Central memory CD8-positive, alpha-beta T cell (primary cell): ENCODE measurements around the gene PTPRM.

Experiments used
- ATAC-seq: fragments of 150-1000 bp; cut with Tn5 transposase; replicated peaks from 2 replicates; pipeline ENCODE4 v1.10.0; 2022; ENCODE audit warnings: mild to moderate bottlenecking, moderate FRiP score, moderate number of reproducible peaks; ENCODE audit not compliant: poor library complexity, severe bottlenecking; ENCODE audit errors: extremely low read depth
- DNase-seq, 2 donors: peaks; one replicate each; pipeline ENCODE4 v3.0.0; 2021; ENCODE audit warnings: low spot score in 2 of 2
- H3K27ac Mint-ChIP-seq: one replicate; pipeline ENCODE4 v1.8.0; 2022; ENCODE audit warnings: low read depth, mild to moderate bottlenecking, moderate library complexity, mixed read lengths
- H3K27me3 Mint-ChIP-seq: one replicate; pipeline ENCODE4 v1.8.0; 2022; ENCODE audit warnings: mixed read lengths
- H3K36me3 Mint-ChIP-seq: one replicate; pipeline ENCODE4 v1.8.0; 2022; ENCODE audit warnings: mild to moderate bottlenecking, moderate library complexity, mixed read lengths; ENCODE audit not compliant: insufficient read depth
- H3K4me1 Mint-ChIP-seq: one replicate; pipeline ENCODE4 v1.8.0; 2022; ENCODE audit warnings: mixed read lengths
- H3K4me3 Mint-ChIP-seq: one replicate; pipeline ENCODE4 v1.8.0; 2022; ENCODE audit warnings: mild to moderate bottlenecking, moderate library complexity, mixed read lengths
- H3K9me3 Mint-ChIP-seq: one replicate; pipeline ENCODE4 v1.8.0; 2022; ENCODE audit warnings: mixed read lengths

The PTPRM gene

GRCh38 chr18:7775843-7776242 is 208.7 kb downstream of the PTPRM start:
- Mint-ChIP-seq H3K27me3 (no peaks in the 10 kb centered on the region), H3K9me3 (no peaks in the 10 kb centered on the region), H3K4me3 (no peak overlapping the region), H3K4me1 (no peaks in the 10 kb centered on the region), H3K27ac (no peak overlapping the region), H3K36me3 (no peaks in the 10 kb centered on the region)
- ATAC-seq (no peak), DNase-seq (no peak)

GRCh38 chr18:7778181-7778580 is 211.1 kb downstream of the PTPRM start:
- no peak for ATAC-seq
- no peaks in the 10 kb centered on the region for H3K9me3 Mint-ChIP-seq
- H3K27me3 Mint-ChIP-seq: no peaks in the 10 kb centered on the region
- no peak overlapping the region for H3K27ac Mint-ChIP-seq
- no peak overlapping the region for H3K4me3 Mint-ChIP-seq
- H3K36me3 Mint-ChIP-seq: no peaks in the 10 kb centered on the region
- no peaks in the 10 kb centered on the region for H3K4me1 Mint-ChIP-seq
- DNase-seq: no peak

GRCh38 chr18:7779211-7779610 is 212.1 kb downstream of the PTPRM start:
- H3K36me3 Mint-ChIP-seq: peaks cover 3% of the 10 kb centered on the region
- H3K27me3 Mint-ChIP-seq: no peaks in the 10 kb centered on the region
- H3K4me3 Mint-ChIP-seq: no peak overlapping the region
- no peaks in the 10 kb centered on the region for H3K9me3 Mint-ChIP-seq
- DNase-seq (no peak), ATAC-seq (no peak)
- H3K27ac Mint-ChIP-seq: no peak overlapping the region
- H3K4me1 Mint-ChIP-seq: no peaks in the 10 kb centered on the region

- H3K27ac Mint-ChIP-seq: no peak overlapping the region
- H3K9me3 Mint-ChIP-seq: no peaks in the 10 kb centered on the region
- peaks cover 3% of the 10 kb centered on the region for H3K36me3 Mint-ChIP-seq
- no peak for ATAC-seq
- H3K4me3 Mint-ChIP-seq: no peak overlapping the region
- no peaks in the 10 kb centered on the region for H3K27me3 Mint-ChIP-seq
- no peaks in the 10 kb centered on the region for H3K4me1 Mint-ChIP-seq
- no peak for DNase-seq
Observed at GRCh38 chr18:7784171-7784570, 217.1 kb downstream of the PTPRM start.

- DNase-seq: no peak
- no peaks in the 10 kb centered on the region for H3K9me3 Mint-ChIP-seq
- no peak overlapping the region for H3K4me3 Mint-ChIP-seq
- peaks cover 3% of the 10 kb centered on the region for H3K36me3 Mint-ChIP-seq
- H3K27me3 Mint-ChIP-seq: no peaks in the 10 kb centered on the region
- ATAC-seq: no peak
- H3K4me1 Mint-ChIP-seq: no peaks in the 10 kb centered on the region
- no peak overlapping the region for H3K27ac Mint-ChIP-seq
Observed at GRCh38 chr18:7786569-7786968, 219.5 kb downstream of the PTPRM start.

GRCh38 chr18:7787339-7787738 is 220.2 kb downstream of the PTPRM start:
- Mint-ChIP-seq H3K27me3 (no peaks in the 10 kb centered on the region), H3K9me3 (no peaks in the 10 kb centered on the region), H3K4me1 (no peaks in the 10 kb centered on the region), H3K4me3 (no peak overlapping the region), H3K36me3 (peaks cover 3% of the 10 kb centered on the region), H3K27ac (no peak overlapping the region)
- DNase-seq (no peak), ATAC-seq (no peak)

GRCh38 chr18:7789856-7790552 is 222.9 kb downstream of the PTPRM start:
- Mint-ChIP-seq H3K27me3 (no peaks in the 10 kb centered on the region), H3K27ac (no peak overlapping the region), H3K36me3 (peaks cover 2% of the 10 kb centered on the region), H3K9me3 (no peaks in the 10 kb centered on the region), H3K4me3 (no peak overlapping the region), H3K4me1 (no peaks in the 10 kb centered on the region)
- no peak for DNase-seq
- no peak for ATAC-seq

- Mint-ChIP-seq H3K27ac (no peak overlapping the region), H3K9me3 (no peaks in the 10 kb centered on the region), H3K36me3 (peaks cover 2% of the 10 kb centered on the region), H3K27me3 (no peaks in the 10 kb centered on the region), H3K4me1 (no peaks in the 10 kb centered on the region), H3K4me3 (no peak overlapping the region)
- DNase-seq (no peak), ATAC-seq (no peak)
Observed at GRCh38 chr18:7793100-7793499, 226.0 kb downstream of the PTPRM start.

GRCh38 chr18:7803956-7804469 is 236.9 kb downstream of the PTPRM start:
- Mint-ChIP-seq H3K4me3 (no peak overlapping the region), H3K36me3 (peaks cover 2% of the 10 kb centered on the region), H3K27me3 (no peaks in the 10 kb centered on the region), H3K4me1 (no peaks in the 10 kb centered on the region), H3K9me3 (no peaks in the 10 kb centered on the region), H3K27ac (no peak overlapping the region)
- DNase-seq (no peak), ATAC-seq (no peak)

- Mint-ChIP-seq H3K4me1 (no peaks in the 10 kb centered on the region), H3K9me3 (no peaks in the 10 kb centered on the region), H3K4me3 (no peak overlapping the region), H3K36me3 (peaks cover 2% of the 10 kb centered on the region), H3K27ac (no peak overlapping the region), H3K27me3 (no peaks in the 10 kb centered on the region)
- DNase-seq (no peak), ATAC-seq (no peak)
Observed at GRCh38 chr18:7805096-7805495, 238.0 kb downstream of the PTPRM start.

- H3K9me3 Mint-ChIP-seq: no peaks in the 10 kb centered on the region
Observed at GRCh38 chr18:7805880-7806279, 238.8 kb downstream of the PTPRM start.

GRCh38 chr18:7807936-7808453 is 240.9 kb downstream of the PTPRM start:
- H3K9me3 Mint-ChIP-seq: no peaks in the 10 kb centered on the region
- no peaks in the 10 kb centered on the region for H3K4me1 Mint-ChIP-seq
- no peak overlapping the region for H3K27ac Mint-ChIP-seq
- H3K36me3 Mint-ChIP-seq: peaks cover 2% of the 10 kb centered on the region
- DNase-seq (no peak), ATAC-seq (no peak)
- no peaks in the 10 kb centered on the region for H3K27me3 Mint-ChIP-seq
- H3K4me3 Mint-ChIP-seq: no peak overlapping the region

More at GRCh38 chr18:7805880-7806279, 238.8 kb downstream of the PTPRM start:
- no peak overlapping the region for H3K27ac Mint-ChIP-seq
- no peaks in the 10 kb centered on the region for H3K27me3 Mint-ChIP-seq
- peaks cover 2% of the 10 kb centered on the region for H3K36me3 Mint-ChIP-seq
- H3K4me3 Mint-ChIP-seq: no peak overlapping the region
- no peak for DNase-seq
- ATAC-seq: no peak
- H3K4me1 Mint-ChIP-seq: no peaks in the 10 kb centered on the region

- Mint-ChIP-seq H3K36me3 (peaks cover 2% of the 10 kb centered on the region), H3K27ac (no peak overlapping the region), H3K9me3 (no peaks in the 10 kb centered on the region), H3K27me3 (no peaks in the 10 kb centered on the region), H3K4me1 (no peaks in the 10 kb centered on the region), H3K4me3 (no peak overlapping the region)
- ATAC-seq: no peak
- no peak for DNase-seq
Observed at GRCh38 chr18:7808992-7809391, 241.9 kb downstream of the PTPRM start.
